ENCODE data around the gene TBC1D5. TPM values are rescaled to one million over a fixed set of nuclear protein-coding genes. Genes with fewer than 3 reads are reported as not detected.

The TBC1D5 gene
- total RNA-seq, 3 donors from 2014 or later = 33.1 to 56.1 (median 44.1) TPM

DNA sequence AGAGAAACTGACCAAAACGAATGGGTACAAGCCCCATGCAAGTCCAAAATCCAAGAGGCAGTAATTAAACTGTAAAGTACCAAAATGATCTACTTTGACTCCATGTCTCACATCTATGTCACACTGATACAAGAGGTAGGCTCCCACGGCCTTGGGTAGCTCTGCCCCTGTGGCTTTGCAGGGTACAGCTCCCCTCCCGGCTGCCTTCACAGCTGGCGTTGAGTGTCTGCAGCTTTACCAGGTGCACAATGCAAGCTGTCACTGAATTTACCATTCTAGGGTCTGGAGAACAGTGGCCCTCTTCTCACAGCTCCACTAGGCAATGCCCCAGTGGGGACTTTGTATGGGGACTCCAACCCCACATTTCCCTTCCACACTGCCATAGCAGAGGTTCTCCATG lies 308.6 kb downstream of the TBC1D5 start:
- no peak overlapping the region for H3K4me3 ChIP-seq
- intact Hi-C loops (cut with DNase I, micrococcal nuclease) = loop anchor here in 1 of 2 donors (10.0 kb wide), 1 partner anchor 411 kb away; no protein-coding TSS in a partner anchor
- ATAC-seq (no peak), DNase-seq (no peak)
- H3K36me3 ChIP-seq (ENCODE audit: low read depth) = no peaks in the 10 kb centered on the region
- TF ChIP-seq, protein P1, sequence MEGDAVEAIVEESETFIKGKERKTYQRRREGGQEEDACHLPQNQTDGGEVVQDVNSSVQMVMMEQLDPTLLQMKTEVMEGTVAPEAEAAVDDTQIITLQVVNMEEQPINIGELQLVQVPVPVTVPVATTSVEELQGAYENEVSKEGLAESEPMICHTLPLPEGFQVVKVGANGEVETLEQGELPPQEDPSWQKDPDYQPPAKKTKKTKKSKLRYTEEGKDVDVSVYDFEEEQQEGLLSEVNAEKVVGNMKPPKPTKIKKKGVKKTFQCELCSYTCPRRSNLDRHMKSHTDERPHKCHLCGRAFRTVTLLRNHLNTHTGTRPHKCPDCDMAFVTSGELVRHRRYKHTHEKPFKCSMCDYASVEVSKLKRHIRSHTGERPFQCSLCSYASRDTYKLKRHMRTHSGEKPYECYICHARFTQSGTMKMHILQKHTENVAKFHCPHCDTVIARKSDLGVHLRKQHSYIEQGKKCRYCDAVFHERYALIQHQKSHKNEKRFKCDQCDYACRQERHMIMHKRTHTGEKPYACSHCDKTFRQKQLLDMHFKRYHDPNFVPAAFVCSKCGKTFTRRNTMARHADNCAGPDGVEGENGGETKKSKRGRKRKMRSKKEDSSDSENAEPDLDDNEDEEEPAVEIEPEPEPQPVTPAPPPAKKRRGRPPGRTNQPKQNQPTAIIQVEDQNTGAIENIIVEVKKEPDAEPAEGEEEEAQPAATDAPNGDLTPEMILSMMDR (IDR thresholded peaks at IDR 0.05) = no peak
- H3K4me1 ChIP-seq (ENCODE audit: low read depth) = no peaks in the 10 kb centered on the region
- H3K9me3 ChIP-seq = no peaks in the 10 kb centered on the region

DNA sequence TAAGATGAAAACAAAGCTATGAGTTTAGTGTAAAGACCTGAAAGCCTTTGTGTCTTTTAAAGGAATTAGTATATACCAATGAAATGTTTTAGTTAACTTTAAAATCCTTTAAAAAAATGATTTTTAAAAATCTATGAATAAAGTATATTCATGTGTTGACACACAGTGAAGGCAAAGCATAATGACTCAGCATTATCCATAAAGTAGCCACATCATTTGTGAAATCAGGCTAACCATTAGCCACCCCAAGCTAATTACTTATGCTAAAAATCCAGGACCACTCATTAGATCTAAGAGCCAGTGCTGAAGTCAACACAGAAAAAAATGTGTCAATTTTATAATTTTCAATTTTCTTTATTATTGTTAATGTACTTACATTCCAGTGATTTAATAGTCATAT lies 310.2 kb downstream of the TBC1D5 start:
- intact Hi-C loops (cut with DNase I, micrococcal nuclease) = loop anchor here in 1 of 2 donors (10.0 kb wide), 1 partner anchor 413 kb away; no protein-coding TSS in a partner anchor
- H3K4me1 ChIP-seq (ENCODE audit: low read depth) = no peaks in the 10 kb centered on the region

DNA sequence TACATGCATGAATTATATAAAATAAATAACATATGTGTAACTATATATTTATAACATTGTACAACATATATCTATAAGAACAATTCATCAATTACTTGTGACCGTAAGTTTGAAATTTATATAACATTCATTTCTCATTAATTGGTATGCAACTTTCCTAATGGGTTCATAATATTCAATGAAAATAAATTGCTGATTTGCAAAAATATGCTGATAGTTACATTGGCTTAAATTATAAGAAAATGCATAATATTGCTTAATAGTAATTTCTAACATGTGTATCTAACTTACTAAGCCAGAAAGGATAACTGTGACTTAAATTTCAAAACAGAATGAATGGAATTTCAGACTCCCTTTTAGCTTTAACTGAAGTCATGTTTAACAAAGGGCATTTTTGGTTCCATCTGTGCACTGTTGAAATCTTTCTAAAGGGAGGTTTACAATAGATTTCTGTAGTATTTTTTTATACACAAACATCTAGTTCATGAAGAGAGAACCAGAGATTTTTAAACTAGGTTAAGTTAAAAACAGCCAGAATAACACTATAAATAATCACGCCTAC lies 310.9 kb downstream of the TBC1D5 start:
- DNase-seq (no peak), ATAC-seq (no peak)
- Histone ChIP-seq H3K4me3 (no peak overlapping the region), H3K4me1 (ENCODE audit: low read depth) (no peaks in the 10 kb centered on the region), H3K36me3 (ENCODE audit: low read depth) (no peaks in the 10 kb centered on the region), H3K9me3 (no peaks in the 10 kb centered on the region)
- intact Hi-C loops (cut with DNase I, micrococcal nuclease) = loop anchor here in 1 of 2 donors (10.0 kb wide), 1 partner anchor 413 kb away; no protein-coding TSS in a partner anchor
- TF ChIP-seq, protein P1 (IDR thresholded peaks at IDR 0.05) = no peak

More for the DNA sequence above, 310.2 kb downstream of the TBC1D5 start:
- Histone ChIP-seq H3K36me3 (ENCODE audit: low read depth) (no peaks in the 10 kb centered on the region), H3K4me3 (no peak overlapping the region), H3K9me3 (no peaks in the 10 kb centered on the region)
- ATAC-seq (no peak), DNase-seq (no peak)
- TF ChIP-seq, protein P1 (IDR thresholded peaks at IDR 0.05) = no peak

DNA sequence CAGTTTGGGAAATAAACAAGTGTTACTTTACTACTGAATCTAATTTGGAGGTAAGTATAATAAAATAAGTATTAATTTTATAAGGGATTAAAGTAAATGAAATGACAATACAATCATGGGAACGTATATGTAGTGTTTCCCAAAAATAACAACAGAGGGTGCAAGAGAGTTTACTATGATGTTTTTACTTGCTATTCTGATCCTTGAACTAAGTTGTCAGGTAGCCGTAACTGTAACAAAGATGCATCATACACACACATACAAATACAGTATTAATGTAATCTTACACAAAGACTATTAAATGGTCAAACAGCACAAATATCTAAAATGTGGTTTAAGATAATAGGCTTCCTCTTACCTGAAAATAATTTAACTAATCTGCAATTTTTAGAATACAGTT lies 311.4 kb downstream of the TBC1D5 start:
- ATAC-seq = peak; percentile 49
- no peak for DNase-seq
- H3K4me3 ChIP-seq = no peak overlapping the region
- TF ChIP-seq, protein P1 (IDR thresholded peaks at IDR 0.05) = no peak
- H3K36me3 ChIP-seq (ENCODE audit: low read depth) = no peaks in the 10 kb centered on the region
- H3K9me3 ChIP-seq = no peaks in the 10 kb centered on the region
- intact Hi-C loops (cut with DNase I, micrococcal nuclease) = loop anchor here in 1 of 2 donors (10.0 kb wide), 1 partner anchor 414 kb away; no protein-coding TSS in a partner anchor
- no peaks in the 10 kb centered on the region for H3K4me1 ChIP-seq (ENCODE audit: low read depth)

DNA sequence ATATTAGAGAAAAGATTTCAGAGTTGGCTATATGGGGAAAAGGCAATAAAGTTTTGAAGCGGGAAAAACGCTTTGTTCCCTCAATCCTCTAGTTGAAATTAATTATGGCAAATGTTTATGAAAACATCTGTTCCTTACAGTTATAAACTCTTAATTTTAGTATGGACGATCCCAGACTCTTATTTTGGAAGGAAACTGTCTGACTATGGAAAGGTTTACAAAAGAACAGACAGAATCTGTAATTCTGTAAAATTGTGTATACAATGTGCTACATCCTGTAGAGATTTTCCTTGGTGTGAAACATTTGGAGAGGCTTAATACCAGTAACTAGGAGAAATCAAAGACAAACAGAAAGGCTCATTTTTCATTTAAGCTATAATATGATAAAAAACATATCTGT lies 311.8 kb downstream of the TBC1D5 start:
- Histone ChIP-seq H3K4me3 (no peak overlapping the region), H3K4me1 (ENCODE audit: low read depth) (no peaks in the 10 kb centered on the region), H3K36me3 (ENCODE audit: low read depth) (no peaks in the 10 kb centered on the region), H3K9me3 (no peaks in the 10 kb centered on the region)
- ATAC-seq = no peak
- TF ChIP-seq, protein P1 (IDR thresholded peaks at IDR 0.05) = no peak
- no peak for DNase-seq
- intact Hi-C loops (cut with DNase I, micrococcal nuclease) = loop anchor here in 1 of 2 donors (10.0 kb wide), 1 partner anchor 414 kb away; no protein-coding TSS in a partner anchor

All from mucosa of descending colon (tissue), 3 donors.